SKM-1 (cell line): ENCODE data around the gene ME2.
"Not testable (repeated sequence)": the region's sequence is repeated elsewhere in the genome, so short reads cannot be mapped to it uniquely, and the experiment has no call there.

Experiments used
- DNase-seq: peaks from one replicate; lab custom pipeline; 2025; ENCODE audit not compliant: unreplicated experiment; lab: John Stamatoyannopoulos, UW

The ME2 gene

GRCh38 chr18:50969448-50969847, 90.5 kb downstream of the ME2 start:
- no peak for DNase-seq

DNA sequence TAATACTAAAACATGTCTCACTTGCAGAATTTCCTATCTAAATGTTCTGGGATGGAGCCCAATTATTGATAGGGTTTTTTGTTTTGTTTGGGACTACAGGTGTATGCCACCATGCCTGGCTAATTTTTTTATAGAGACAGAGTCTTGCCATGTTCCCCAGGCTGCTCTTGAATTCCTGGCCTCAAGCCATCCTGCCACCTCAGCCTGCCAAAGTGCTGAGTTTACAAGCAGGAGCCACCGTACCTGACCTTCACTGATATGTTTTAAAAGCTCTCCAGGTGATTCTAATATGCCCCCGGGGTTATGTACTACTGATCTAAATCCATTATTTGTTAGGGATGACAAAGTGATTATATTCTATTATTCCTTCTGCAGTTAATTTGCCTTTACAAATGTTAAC, 91.1 kb downstream of the ME2 start:
- DNase-seq: no peak

DNA sequence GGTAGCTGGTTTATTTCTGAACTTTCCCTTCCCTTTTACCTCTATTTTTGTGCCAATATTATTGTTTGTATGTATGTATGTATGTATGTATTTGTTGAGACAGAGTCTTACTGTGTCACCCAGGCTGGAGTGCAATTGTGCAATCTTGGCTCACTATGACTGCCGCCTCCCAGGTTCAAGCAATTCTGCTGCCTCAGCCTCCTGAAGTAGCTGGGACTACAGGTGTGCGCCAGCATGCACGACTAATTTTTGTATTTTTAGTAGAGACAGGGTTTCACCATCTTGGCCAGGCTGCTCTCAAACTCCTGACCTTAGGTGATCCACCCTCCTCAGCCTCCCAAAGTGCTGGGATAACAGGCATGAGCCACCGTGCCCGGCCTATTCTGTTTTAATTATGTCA, 93.5 kb downstream of the ME2 start:
- not testable (repeated sequence) for DNase-seq

- DNase-seq: no peak
These were observed 94.6 kb downstream of the ME2 start for GRCh38 chr18:50973367-50974126.

DNA sequence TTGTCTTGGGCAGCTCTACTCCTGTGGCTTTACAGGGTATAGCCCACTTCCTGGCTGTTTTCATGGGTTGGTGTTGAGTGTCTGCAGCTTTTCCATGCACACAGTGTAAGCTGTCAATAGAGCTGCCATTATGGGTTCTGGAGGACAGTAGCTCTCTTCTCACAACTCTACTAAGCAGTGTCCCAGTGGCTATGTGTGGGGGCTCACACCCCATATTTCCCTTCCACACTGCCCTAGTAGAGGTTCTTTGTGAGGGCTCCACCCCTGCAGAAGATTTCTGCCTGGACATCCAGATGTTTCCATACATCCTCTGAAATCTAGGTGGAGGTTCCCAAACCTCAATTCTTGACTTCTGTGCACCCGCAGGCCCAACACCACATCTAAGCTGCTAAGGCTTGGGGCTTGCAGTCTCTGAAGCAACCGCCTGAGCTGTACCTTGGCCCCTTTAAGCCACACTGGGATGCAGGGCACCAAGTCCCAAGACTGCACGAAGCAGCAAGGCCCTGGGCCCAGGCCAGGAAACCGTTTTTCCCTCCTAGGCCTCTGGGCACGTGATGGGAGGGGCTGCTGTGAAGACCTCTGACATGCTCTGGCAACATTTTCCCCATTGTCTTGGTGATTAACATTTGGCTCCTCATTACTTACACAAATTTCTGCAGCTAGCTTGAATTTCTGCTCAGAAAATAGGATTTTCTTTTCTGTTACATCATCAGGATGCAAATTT, 98.3 kb downstream of the ME2 start:
- DNase-seq: no peak

DNA sequence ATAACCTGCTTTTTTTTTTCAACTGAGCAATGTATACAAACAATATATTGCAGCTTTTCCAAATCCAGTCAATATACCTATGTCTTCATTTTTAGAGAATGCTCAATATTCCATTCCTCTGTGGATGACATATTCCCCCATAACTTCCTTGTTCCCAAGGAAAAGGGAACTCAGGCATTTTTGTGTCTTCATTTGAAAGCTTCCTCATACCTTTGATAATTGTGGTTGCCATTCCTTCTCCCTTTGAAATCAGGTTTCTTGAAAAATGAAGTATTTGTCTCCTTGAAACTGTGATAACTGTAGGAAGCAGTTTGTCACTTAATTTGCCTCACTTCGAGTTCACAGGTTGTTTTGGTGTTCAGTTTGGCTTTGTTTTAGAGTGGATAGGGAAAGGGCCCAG, 102.5 kb downstream of the ME2 start:
- no peak for DNase-seq

DNA sequence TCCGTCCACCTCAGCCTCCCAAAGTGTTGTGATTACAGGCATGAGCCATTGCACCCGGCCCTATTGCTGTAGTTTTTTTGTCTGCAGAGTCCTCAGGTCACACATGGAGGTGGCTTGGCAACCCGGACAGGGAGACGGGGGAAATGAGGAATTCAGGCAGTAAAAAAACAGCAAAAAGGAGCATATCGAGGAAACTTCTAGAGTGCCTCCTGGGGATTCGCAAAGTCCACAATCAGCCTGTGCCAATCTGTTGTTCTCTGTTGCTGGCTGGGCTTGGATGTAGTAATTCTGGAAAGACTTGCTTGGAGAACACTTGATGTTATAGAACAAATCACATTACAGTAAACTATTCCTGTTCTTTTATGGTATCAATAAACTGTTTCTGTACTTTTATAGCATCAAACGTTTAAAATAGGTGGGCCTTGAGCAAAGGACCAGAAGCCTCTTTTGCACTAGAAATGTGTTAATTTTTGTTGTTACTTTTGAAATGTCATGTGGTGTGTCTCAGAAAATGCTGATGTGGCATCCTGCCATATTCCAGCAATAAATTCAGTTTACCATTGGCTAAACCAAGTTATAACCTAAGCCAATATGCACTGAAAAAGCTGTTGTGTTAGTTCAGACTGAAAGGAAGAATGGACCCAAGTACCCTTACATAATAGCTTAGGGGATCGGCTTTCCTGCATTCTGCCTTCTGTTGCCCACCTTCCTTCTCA, 103.3 kb downstream of the ME2 start:
- no peak for DNase-seq

DNA sequence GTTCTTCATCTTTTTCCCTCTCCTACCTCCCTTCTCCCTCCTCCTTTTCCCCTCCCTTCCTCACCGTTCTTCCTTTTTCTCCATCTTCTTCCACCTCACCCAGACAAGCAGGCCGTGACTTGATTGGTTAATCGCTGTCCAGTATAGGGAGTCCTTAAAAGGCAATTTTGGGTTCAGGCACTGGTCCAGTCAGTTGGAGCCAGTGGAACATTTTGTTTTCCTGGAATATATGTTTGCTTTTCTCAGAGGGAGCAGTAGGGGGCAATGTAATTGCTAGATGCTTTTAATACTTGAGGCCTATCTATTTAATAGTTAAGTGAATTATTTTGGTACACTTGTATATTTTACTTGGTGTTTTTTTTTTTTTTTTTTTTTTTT, 103.9 kb downstream of the ME2 start:
- DNase-seq: no peak

- DNase-seq: no peak
These were observed 107.6 kb downstream of the ME2 start for GRCh38 chr18:50986360-50987087.

GRCh38 chr18:50987261-50987660, 108.3 kb downstream of the ME2 start:
- no peak for DNase-seq

GRCh38 chr18:50989711-50990110, 110.8 kb downstream of the ME2 start:
- no peak for DNase-seq

DNA sequence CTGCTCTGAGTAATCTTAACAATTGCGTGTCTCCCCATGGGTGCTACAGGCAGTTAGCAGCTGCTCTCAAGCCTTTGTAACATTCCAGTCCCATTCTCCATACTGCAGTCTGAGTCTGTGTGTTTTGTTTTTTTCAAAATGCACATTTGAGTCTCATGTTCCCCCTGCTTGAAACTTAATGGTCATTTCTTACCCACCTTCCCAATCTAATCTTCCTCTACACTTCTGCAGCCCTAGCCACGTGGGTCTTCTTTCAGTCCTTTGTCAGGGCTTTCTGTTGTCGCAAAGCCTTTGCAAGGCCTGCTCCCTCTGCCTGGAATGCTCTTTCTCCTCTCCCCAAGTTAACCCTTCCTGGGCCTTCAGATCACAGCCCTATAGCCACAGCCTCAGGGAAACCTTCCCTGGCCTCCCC, 113.4 kb downstream of the ME2 start:
- DNase-seq: no peak

GRCh38 chr18:50994031-50994430, 115.1 kb downstream of the ME2 start:
- no peak for DNase-seq

DNA sequence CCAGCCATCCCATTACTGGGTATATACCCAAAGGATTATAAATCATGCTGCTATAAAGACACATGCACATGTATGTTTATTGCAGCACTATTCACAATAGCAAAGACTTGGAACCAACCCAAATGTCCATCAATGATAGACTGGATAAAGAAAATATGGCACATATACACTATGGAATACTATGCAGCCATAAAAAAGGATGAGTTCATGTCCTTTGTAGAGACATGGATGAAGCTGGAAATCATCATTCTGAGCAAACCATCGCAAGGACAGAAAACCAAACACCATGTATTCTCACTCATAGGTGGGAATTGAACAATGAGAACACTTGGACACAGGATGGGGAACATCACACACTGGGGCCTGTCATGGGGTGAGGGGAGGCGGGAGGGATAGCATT, 124.3 kb downstream of the ME2 start:
- not testable (repeated sequence) for DNase-seq
